HEK293 (cell line): ENCODE data around the gene CHI3L1.

Experiments used
- AEBP2 ChIP-seq: fragments of 450-650 bp; formaldehyde crosslinking; IDR thresholded peaks from 2 replicates; pipeline ENCODE4 v1.5.1; 2016; ENCODE audit warnings: missing biosample characterization, missing genetic modification characterization, borderline replicate concordance
- ELK4 ChIP-seq: IDR thresholded peaks from 2 replicates; pipeline ENCODE4 v1.6.1; 2011; ENCODE audit warnings: mild to moderate bottlenecking, low read depth, low read length, borderline replicate concordance
- GLIS1 ChIP-seq: fragments of 450-650 bp; formaldehyde crosslinking; IDR thresholded peaks from 2 replicates; pipeline ENCODE4 v1.5.1; 2016; ENCODE audit warnings: missing biosample characterization, missing genetic modification characterization
- MEIS1 ChIP-seq: sonication (generic); formaldehyde crosslinking; IDR thresholded peaks from 2 replicates; pipeline ENCODE4 v1.8.1; 2022; ENCODE audit warnings: missing genetic modification reagents, mild to moderate bottlenecking, borderline replicate concordance
- YY2 ChIP-seq: fragments of 450-650 bp; formaldehyde crosslinking; IDR thresholded peaks from 2 replicates; pipeline ENCODE4 v1.5.1; 2016; ENCODE audit warnings: missing biosample characterization, missing genetic modification characterization
- ZBTB20 ChIP-seq: fragments of 450-650 bp; formaldehyde crosslinking; IDR thresholded peaks from 2 replicates; pipeline ENCODE4 v1.5.1; 2016; ENCODE audit warnings: missing biosample characterization, missing genetic modification characterization
- ZFP69B ChIP-seq: fragments of 450-650 bp; formaldehyde crosslinking; IDR thresholded peaks from 2 replicates; pipeline ENCODE4 v1.5.1; 2016; ENCODE audit warnings: missing biosample characterization, missing genetic modification characterization
- ZNF146 ChIP-seq: fragments of 450-650 bp; formaldehyde crosslinking; IDR thresholded peaks from 2 replicates; pipeline ENCODE4 v1.5.1; 2016; ENCODE audit warnings: missing biosample characterization, missing genetic modification characterization
- ZNF148 ChIP-seq: fragments of 450-650 bp; formaldehyde crosslinking; IDR thresholded peaks from 2 replicates; pipeline ENCODE4 v1.5.0; 2017; ENCODE audit warnings: missing biosample characterization, missing genetic modification characterization, borderline replicate concordance
- ZNF175 ChIP-seq: fragments of 450-650 bp; formaldehyde crosslinking; IDR thresholded peaks from 2 replicates; pipeline ENCODE4 v1.5.1; 2016; ENCODE audit warnings: missing biosample characterization, missing genetic modification characterization
- ZNF184 ChIP-seq: fragments of 450-650 bp; IDR thresholded peaks from 2 replicates; pipeline ENCODE4 v1.5.1; 2018; ENCODE audit warnings: missing biosample characterization, mild to moderate bottlenecking, missing genetic modification characterization
- ZNF19 ChIP-seq: fragments of 450-650 bp; formaldehyde crosslinking; IDR thresholded peaks from 2 replicates; pipeline ENCODE4; 2016; ENCODE audit warnings: missing biosample characterization, missing genetic modification characterization, low read depth
- ZNF302 ChIP-seq: fragments of 450-650 bp; formaldehyde crosslinking; IDR thresholded peaks from 2 replicates; pipeline ENCODE4 v1.5.1; 2016; ENCODE audit warnings: missing biosample characterization, missing genetic modification characterization, low read depth
- ZNF324 ChIP-seq: fragments of 450-650 bp; formaldehyde crosslinking; IDR thresholded peaks from 2 replicates; pipeline ENCODE4 v1.5.1; 2016; ENCODE audit warnings: missing biosample characterization, missing genetic modification characterization
- ZNF341 ChIP-seq: fragments of 450-650 bp; formaldehyde crosslinking; IDR thresholded peaks from 2 replicates; pipeline ENCODE4; 2016; ENCODE audit warnings: low read depth, missing biosample characterization, missing genetic modification characterization
- ZNF426 ChIP-seq: fragments of 450-650 bp; formaldehyde crosslinking; IDR thresholded peaks from 2 replicates; pipeline ENCODE4 v1.5.1; 2017; ENCODE audit warnings: missing biosample characterization, missing genetic modification characterization, mild to moderate bottlenecking, inconsistent platforms, moderate library complexity
- ZNF596 ChIP-seq: fragments of 450-650 bp; IDR thresholded peaks from 2 replicates; pipeline ENCODE4 v1.5.0; 2018; ENCODE audit warnings: missing biosample characterization, mild to moderate bottlenecking, missing genetic modification characterization, moderate library complexity
- ZNF629 ChIP-seq: fragments of 450-650 bp; formaldehyde crosslinking; IDR thresholded peaks from 2 replicates; pipeline ENCODE4 v1.5.1; 2017; ENCODE audit warnings: missing biosample characterization, missing genetic modification characterization
- ZNF660 ChIP-seq: fragments of 450-650 bp; IDR thresholded peaks from 2 replicates; pipeline ENCODE4 v1.5.1; 2018; ENCODE audit warnings: missing biosample characterization, mild to moderate bottlenecking, missing genetic modification characterization
- ZNF777 ChIP-seq: fragments of 450-650 bp; formaldehyde crosslinking; IDR thresholded peaks from 2 replicates; pipeline ENCODE4 v1.5.1; 2017; ENCODE audit warnings: missing biosample characterization, missing genetic modification characterization, borderline replicate concordance
- ZNF785 ChIP-seq: fragments of 450-650 bp; formaldehyde crosslinking; IDR thresholded peaks from 2 replicates; pipeline ENCODE4 v1.5.1; 2016; ENCODE audit warnings: missing biosample characterization, missing genetic modification characterization
- ZNF837 ChIP-seq: fragments of 450-650 bp; formaldehyde crosslinking; IDR thresholded peaks from 2 replicates; pipeline ENCODE4 v1.5.1; 2016; ENCODE audit warnings: missing biosample characterization, missing genetic modification characterization
- ZNF843 ChIP-seq: fragments of 450-650 bp; formaldehyde crosslinking; IDR thresholded peaks from 2 replicates; pipeline ENCODE4 v1.5.1; 2016; ENCODE audit warnings: missing biosample characterization, missing genetic modification characterization
- TF ChIP-seq, protein P1 (sequence below): fragments of 450-650 bp; formaldehyde crosslinking; IDR thresholded peaks from 2 replicates; pipeline ENCODE4 v1.5.1; 2016; ENCODE audit warnings: missing biosample characterization, missing genetic modification characterization, low read depth
- TF ChIP-seq, protein P2 (sequence below): fragments of 450-650 bp; IDR thresholded peaks from 2 replicates; pipeline ENCODE4 v1.5.1; 2018; ENCODE audit warnings: missing biosample characterization, mild to moderate bottlenecking, missing genetic modification characterization
- TF ChIP-seq, protein P3 (sequence below): fragments of 450-650 bp; formaldehyde crosslinking; IDR thresholded peaks from 2 replicates; pipeline ENCODE4 v1.5.1; 2016; ENCODE audit warnings: missing biosample characterization, missing genetic modification characterization
- TF ChIP-seq, protein P4 (sequence below): fragments of 450-650 bp; formaldehyde crosslinking; IDR thresholded peaks from 2 replicates; pipeline ENCODE4 v1.5.1; 2016; ENCODE audit warnings: missing biosample characterization, missing genetic modification characterization

Gene CHI3L1

DNA sequence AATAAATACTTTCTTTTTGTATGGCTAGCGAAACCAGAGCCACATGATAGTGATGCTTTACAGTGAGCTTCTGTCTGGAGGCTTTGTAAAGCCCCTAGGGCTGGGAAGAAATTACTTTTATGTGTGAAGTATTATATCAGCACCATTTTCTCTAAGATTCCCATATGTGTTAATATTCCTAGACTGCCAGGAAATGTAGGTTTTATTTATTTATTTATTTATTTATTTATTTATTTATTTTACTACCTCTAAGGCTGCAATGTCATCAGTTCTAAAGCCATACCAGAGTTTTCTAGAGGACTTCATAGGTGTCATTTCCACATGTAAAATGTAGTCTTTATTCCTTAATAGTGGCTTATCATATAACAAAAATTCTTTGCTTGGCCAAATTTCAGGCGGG lies 4.4 kb upstream of the CHI3L1 start (continued):
- TF ChIP-seq, protein P1, sequence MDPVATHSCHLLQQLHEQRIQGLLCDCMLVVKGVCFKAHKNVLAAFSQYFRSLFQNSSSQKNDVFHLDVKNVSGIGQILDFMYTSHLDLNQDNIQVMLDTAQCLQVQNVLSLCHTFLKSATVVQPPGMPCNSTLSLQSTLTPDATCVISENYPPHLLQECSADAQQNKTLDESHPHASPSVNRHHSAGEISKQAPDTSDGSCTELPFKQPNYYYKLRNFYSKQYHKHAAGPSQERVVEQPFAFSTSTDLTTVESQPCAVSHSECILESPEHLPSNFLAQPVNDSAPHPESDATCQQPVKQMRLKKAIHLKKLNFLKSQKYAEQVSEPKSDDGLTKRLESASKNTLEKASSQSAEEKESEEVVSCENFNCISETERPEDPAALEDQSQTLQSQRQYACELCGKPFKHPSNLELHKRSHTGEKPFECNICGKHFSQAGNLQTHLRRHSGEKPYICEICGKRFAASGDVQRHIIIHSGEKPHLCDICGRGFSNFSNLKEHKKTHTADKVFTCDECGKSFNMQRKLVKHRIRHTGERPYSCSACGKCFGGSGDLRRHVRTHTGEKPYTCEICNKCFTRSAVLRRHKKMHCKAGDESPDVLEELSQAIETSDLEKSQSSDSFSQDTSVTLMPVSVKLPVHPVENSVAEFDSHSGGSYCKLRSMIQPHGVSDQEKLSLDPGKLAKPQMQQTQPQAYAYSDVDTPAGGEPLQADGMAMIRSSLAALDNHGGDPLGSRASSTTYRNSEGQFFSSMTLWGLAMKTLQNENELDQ (tag by site-specific recombination) = no peak
- TF ChIP-seq ZNF148 (tag by site-specific recombination) (no peak), ZNF146 (no peak), MEIS1 (no peak), YY2 (tag by site-specific recombination) (no peak), ZNF843 (tag by site-specific recombination) (no peak), ZNF629 (tag by site-specific recombination) (peak; percentile 35; the same call in 1 of the 2 replicates), ZNF777 (tag by site-specific recombination) (no peak), ZNF426 (tag by site-specific recombination) (peak; percentile 85), ZNF19 (tag by site-specific recombination) (no peak), AEBP2 (tag by site-specific recombination) (0 out of 2 replicates have a peak, but pooled peaks have one; percentile 71), ZNF184 (tag by site-specific recombination) (no peak), GLIS1 (no peak), ZBTB20 (tag by site-specific recombination) (no peak), ZNF660 (tag by site-specific recombination) (no peak), ZNF175 (tag by site-specific recombination) (no peak), ZNF324 (tag by site-specific recombination) (no peak), ZNF596 (tag by site-specific recombination) (no peak), ZNF785 (no peak), ZNF837 (tag by site-specific recombination) (no peak), ELK4 (no peak), ZNF341 (no peak), ZFP69B (tag by site-specific recombination) (no peak), ZNF302 (tag by site-specific recombination) (0 out of 2 replicates have a peak, but pooled peaks have one; percentile 38)
- TF ChIP-seq, protein P2, sequence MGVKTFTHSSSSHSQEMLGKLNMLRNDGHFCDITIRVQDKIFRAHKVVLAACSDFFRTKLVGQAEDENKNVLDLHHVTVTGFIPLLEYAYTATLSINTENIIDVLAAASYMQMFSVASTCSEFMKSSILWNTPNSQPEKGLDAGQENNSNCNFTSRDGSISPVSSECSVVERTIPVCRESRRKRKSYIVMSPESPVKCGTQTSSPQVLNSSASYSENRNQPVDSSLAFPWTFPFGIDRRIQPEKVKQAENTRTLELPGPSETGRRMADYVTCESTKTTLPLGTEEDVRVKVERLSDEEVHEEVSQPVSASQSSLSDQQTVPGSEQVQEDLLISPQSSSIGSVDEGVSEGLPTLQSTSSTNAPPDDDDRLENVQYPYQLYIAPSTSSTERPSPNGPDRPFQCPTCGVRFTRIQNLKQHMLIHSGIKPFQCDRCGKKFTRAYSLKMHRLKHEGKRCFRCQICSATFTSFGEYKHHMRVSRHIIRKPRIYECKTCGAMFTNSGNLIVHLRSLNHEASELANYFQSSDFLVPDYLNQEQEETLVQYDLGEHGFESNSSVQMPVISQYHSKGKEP (tag by site-specific recombination) = no peak
- TF ChIP-seq, protein P3, sequence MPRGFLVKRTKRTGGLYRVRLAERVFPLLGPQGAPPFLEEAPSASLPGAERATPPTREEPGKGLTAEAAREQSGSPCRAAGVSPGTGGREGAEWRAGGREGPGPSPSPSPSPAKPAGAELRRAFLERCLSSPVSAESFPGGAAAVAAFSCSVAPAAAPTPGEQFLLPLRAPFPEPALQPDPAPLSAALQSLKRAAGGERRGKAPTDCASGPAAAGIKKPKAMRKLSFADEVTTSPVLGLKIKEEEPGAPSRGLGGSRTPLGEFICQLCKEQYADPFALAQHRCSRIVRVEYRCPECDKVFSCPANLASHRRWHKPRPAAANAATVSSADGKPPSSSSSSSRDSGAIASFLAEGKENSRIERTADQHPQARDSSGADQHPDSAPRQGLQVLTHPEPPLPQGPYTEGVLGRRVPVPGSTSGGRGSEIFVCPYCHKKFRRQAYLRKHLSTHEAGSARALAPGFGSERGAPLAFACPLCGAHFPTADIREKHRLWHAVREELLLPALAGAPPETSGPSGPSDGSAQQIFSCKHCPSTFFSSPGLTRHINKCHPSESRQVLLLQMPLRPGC (tag by site-specific recombination) = no peak
- TF ChIP-seq, protein P4, sequence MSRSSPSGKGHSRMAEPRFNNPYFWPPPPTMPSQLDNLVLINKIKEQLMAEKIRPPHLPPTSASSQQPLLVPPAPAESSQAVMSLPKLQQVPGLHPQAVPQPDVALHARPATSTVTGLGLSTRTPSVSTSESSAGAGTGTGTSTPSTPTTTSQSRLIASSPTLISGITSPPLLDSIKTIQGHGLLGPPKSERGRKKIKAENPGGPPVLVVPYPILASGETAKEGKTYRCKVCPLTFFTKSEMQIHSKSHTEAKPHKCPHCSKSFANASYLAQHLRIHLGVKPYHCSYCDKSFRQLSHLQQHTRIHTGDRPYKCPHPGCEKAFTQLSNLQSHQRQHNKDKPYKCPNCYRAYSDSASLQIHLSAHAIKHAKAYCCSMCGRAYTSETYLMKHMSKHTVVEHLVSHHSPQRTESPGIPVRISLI = no peak
